NOMO-1 (cell line): ENCODE data around the gene NPW.
"Not testable (repeated sequence)": the region's sequence is repeated elsewhere in the genome, so short reads cannot be mapped to it uniquely, and the experiment has no call there.

Experiments
- DNase-seq, 2 experiments: peaks; one replicate each; lab custom pipeline; 2025; ENCODE audit not compliant: unreplicated experiment in 2 of 2; lab: John Stamatoyannopoulos, UW

Gene NPW

DNA sequence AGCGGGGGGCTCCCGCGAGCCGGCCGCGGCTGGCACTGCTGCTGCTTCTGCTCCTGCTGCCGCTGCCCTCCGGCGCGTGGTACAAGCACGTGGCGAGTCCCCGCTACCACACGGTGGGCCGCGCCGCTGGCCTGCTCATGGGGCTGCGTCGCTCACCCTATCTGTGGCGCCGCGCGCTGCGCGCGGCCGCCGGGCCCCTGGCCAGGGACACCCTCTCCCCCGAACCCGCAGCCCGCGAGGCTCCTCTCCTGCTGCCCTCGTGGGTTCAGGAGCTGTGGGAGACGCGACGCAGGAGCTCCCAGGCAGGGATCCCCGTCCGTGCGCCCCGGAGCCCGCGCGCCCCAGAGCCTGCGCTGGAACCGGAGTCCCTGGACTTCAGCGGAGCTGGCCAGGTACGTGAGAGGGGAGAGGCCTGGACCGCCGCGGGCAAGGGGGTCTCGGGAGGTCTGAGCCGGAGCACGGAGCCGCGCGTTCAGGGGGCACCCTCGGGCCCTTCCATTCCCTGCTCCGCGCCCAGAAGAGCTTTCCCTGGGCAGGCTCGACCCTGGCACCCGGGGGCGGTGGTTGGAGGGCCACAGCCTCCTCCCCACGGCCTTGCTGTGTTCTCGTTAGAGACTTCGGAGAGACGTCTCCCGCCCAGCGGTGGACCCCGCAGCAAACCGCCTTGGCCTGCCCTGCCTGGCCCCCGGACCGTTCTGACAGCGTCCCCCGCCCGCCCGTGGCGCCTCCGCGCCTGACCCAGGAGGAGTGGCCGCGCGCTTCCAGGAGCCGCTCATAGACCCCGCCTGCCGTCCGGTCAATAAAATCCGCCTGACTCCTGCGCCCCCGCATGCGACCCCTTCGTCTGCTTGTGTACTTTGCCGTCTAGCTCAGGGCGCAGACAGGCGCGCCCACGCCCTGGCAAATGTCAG is 591 bp downstream of the NPW start:
- DNase-seq = no peak

DNA sequence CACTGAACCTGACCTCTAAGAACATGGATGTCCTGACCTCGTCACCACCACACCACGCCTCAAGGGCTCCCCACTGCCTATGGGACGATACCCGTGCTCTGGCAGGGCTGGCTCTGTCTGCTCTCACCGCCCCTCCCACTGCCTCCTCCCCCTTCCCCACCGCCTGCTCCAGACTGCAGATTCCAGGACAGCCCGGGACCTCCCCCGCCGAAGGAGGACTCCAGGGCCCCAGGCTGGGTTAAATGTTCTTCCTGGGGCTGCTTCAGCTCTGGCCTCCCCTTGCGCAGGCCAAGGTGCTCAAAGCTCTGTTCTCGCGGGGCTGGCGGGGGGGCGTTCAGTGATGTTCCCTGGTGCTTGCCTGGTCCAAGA is 3.1 kb downstream of the NPW start:
- DNase-seq = no peak

DNA sequence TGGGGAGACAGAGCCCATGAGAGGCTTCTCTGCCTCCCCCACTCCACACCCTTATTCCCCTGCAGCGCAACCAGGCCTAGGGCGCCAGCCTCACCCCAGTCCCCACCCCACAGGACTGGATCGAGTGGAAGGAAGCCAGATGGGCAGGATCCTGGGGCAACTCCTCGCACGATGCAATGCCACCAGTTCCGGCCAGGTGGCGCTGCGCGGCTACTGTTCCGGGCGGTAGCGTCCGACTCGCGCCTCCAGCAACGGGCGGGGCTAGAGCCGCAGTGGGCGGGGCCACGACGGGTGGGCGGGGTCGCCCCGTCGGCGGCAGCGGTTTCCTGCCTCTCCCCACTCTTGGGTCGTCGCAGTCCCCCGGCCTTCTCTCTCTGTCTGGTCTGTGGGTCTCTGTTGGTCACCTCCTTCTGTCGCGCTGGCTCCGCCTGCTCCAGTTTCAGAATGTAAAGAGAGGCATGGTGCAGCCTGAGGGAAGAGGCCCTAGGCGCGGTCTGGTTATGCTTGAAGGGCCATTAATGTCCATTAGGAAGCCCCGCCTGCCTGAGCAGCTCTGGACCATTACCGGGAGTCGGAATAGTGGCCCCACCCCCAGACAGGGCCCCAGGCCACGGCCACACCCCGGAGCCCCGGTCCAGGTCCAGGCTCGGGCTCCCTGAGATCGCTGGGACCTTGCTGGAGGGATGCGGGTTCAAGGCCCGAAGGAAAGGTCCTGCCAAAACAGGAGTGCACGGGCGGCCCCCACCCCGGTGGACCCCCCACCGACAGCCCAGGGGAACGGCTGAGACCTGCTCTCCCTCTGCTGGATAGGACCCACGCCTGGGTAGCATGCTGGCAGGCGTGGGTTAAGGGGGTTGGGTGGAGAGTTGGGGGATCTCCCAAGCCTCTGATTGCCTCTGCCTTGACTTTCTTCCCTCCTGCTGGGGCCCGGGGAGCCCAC is 3.8 kb downstream of the NPW start:
- DNase-seq = peak; percentile 76 to 81

DNA sequence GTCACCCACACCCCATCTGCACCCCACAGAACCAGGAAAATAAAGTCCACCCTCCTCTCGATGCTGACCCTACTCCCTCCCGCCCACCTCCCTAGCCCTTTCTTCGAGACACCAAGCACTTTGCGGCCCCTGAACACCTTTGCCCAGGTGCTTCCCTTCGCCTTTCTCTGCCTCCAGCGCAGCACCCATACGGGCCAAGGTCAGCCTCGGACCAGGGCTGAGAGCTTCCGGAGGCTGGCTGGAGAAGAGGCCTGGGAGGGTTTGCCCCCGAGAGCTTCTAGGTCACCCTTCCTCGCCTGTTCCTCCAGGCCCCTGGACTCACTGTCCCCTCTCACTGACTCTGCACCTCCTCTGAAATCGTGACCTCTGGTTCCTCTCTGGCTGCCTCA is 4.4 kb downstream of the NPW start:
- no peak for DNase-seq

DNA sequence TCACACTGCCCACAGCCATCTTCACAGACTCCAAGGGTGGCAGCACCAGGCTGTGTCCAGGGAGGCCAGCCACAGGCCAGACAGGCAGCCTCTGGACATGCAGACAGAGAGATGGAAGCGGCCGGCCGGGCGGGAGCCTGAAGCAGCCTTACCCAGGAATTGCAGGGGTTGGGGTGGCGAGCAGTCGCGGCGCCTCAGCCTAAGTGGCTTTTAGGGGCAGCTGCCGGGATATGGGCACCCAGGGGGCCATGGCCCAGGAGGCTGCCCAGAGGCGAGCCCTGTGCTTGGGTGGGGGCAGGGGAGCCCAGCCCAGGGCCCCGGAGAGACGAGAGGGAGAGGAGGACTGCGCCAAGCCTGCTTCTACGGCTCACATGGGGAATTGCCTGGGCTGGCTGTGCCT is 5.7 kb downstream of the NPW start:
- no peak for DNase-seq

DNA sequence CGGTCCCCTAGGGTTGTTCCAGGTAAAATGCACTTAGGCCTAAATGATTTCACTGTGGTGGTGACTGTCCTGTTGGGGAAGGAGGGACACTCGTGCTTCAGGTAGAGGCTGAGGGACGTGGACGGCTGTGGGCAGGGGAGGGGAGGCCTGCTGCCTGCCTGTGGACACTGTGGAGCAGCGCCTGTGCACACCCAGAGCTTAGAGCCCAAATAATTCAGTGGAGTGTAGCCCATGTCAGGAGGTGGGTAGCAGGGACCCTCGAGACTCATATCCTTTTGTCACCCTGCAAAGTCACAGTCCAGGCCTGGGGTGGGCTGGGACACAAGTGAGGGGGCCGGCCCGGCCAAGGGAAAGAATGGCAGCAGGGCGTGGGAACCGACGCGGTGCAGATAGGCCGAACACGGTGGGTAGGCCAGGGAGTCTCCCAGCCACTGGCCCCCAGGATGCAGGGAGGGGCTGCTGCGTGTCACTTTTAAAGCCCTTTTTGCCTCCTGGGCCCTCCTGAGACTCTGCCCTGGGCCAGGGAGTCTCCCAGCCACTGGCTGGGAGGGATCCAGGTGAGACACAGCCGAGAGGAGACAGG is 6.4 kb downstream of the NPW start:
- no peak for DNase-seq

DNA sequence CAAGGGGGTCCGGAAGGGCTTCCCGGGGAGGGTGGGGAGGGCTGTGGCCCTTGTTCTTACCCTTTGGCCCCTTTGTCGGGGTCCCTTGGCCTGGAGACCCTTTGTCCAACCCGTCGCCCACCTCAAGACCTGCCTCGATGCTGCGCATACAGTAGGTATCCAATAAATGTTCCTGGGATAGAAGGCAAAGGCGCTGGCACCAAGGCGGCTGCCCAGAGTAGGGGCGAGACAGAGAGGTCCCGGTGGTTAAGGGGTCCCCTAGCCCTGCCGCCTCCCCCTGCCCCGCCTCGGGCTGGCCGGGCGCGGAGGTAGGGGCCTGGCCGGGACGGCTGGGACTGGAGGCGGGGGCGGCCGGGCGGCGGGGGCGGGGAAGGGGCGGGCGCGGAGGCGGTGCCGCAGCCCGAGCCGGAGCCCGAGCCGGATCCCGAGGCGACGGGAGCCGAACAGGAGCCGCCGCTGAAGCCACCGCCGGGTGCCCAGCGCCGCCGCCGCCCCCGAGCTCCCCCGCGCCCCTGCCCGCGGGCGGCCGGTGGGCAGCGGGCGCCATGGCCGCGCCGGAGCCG is 7.0 kb downstream of the NPW start, which contains the start of gene NHERF2:
Gene NHERF2 (plus strand): TSS at position 442 of the 563 bp plus-strand sequence. CDS start 104 bp downstream, at position 546.
- DNase-seq = no peak

DNA sequence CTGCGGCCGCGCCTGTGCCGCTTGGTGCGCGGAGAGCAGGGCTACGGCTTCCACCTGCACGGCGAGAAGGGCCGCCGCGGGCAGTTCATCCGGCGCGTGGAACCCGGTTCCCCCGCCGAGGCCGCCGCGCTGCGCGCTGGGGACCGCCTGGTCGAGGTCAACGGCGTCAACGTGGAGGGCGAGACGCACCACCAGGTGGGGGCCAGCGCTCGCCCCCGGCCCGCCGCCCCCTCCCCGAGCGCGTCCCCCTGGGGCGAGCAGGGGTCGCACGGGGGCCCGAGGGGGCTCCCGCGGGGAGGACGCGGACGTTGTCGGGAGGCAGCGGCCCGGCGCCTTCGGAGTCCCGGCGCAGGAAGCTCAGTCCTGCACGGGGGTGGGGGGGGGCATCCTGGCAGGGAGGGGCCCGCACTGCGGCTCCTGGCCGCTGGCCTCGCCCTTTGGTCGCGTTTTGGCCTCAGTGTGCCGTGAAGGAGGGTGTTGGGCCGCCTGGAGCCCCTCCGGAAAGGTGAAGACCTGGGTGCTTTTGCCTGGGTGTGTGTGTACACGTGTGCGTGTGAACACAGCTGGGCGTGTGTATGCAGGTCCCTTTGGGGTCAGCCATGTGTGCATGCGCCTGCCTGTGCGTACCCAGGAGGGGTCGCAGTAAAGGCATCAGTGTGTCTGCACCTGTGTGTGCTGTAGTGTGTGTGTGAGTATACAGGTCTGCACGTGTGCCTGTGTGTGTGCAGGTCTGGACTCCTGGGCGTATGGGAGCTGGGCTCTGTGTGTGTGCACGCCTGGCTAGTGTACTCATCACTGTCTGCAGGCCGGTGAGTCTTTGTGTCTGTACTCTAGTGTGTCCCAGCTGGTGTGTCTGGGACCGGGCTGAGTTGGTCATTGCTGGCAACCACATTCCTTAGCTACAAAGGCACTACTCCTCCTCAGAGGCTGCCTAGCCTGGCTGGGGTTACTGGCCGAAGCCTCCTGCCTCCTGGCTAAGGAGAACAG is 7.7 kb downstream of the NPW start:
- DNase-seq = peak in 1 of 2 experiments; percentile 10

DNA sequence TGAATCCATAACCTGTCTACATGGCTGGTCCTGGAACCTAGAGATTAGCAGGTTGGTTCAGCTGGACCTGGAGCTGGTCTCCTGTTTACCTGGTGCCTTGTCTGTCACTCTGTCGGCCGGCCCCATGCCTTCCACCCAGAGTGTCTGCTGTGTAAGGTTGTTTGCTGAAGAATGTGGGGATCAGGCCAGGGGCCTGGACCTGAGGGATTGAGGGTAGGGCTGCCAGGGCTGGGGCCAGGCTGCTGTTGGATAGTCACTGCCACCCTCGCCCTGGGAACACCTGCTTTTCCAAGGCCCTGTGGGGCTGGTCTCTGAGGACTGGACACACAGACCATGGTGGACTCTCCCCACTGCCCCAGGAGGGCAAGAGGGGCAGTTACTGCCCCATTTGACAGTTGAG is 8.6 kb downstream of the NPW start:
- DNase-seq = no peak

DNA sequence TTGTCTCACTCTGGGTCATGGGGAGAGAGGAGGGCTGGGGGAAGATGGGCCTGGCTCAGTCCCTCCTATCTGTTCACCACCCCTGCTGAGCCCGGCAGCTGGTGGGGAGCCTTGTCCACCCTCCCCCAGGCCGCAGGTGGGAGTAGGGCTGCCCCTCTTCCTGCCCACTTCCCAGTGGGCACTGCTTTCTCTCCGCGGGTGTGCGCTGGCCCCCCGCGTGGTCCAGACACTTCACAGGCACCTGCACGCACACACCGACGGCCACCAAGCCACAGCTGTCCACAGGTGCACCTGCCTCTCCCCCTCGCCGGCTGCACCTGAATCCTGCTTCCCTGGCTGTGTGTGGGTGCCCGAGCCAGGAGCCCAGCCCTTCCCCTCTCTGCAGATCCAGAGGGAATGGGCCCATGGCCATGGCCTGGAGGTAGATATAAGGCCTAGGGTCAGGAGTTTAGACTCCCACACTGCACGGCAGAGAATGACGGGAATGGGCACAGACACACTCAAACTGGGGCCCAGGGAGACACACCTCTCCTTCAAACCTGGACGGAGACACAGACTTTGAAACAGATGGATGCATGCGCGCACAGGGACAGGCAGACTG is 9.1 kb downstream of the NPW start:
- no peak for DNase-seq

DNA sequence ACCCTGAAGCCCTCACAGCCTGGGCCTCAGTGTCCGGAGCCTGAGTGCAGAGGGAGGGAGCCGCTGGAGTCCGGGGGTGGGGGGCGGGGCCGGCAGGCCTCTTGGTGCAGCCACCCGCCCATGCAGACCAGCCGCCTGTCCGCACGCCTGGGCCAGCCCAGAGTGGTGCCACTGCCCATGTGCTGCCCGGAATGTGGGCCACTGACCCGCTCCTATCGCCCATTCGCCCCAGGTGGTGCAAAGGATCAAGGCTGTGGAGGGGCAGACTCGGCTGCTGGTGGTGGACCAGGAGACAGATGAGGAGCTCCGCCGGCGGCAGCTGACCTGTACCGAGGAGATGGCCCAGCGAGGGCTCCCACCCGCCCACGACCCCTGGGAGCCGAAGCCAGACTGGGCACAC is 9.8 kb downstream of the NPW start:
- no peak for DNase-seq

DNA sequence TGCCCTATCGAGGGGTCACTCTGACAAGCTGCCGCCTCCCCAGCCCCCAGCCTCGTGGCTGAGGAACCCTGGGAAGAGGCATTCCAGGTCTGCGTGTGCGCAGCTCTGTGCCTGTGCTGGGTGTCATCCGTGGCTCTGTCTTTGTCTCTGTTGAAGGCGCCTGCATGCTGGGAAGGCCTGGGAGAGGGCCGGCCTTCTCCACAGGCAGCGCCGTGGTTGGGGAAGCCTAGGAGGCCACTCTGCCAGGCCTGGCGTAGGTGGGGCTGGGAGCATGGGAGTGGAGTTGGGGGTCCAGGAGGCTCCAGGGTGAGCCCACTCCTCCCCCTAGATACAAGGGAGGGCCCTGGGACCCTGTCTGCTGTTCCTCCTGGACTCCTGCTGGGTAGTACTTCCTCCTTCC is 10.5 kb downstream of the NPW start:
- no peak for DNase-seq

DNA sequence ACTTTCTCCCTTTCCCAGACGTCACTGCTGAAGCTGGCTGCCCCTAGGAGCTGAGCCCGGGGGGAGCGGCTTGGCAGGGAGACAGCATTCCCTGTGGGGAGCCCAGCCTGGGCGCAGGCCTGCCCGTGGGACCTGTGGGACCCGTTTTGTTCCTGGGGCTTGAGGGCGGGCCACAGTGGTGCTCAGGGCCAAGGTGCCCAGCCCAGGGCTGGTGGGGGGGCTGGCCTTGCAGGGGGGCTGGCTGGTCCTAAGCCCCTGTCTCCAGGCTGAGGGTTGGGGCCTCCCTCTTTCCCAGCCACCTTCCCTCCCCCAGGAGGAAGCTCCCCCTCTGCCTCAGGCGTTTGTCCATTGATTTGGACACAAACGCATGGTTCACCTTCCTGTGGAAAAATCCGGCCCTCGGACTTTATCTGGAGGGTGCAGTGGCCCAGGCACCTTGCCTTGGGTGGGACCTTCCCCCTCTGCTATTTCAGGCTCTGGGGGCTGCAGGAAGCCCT is 11.5 kb downstream of the NPW start:
- DNase-seq = no peak

DNA sequence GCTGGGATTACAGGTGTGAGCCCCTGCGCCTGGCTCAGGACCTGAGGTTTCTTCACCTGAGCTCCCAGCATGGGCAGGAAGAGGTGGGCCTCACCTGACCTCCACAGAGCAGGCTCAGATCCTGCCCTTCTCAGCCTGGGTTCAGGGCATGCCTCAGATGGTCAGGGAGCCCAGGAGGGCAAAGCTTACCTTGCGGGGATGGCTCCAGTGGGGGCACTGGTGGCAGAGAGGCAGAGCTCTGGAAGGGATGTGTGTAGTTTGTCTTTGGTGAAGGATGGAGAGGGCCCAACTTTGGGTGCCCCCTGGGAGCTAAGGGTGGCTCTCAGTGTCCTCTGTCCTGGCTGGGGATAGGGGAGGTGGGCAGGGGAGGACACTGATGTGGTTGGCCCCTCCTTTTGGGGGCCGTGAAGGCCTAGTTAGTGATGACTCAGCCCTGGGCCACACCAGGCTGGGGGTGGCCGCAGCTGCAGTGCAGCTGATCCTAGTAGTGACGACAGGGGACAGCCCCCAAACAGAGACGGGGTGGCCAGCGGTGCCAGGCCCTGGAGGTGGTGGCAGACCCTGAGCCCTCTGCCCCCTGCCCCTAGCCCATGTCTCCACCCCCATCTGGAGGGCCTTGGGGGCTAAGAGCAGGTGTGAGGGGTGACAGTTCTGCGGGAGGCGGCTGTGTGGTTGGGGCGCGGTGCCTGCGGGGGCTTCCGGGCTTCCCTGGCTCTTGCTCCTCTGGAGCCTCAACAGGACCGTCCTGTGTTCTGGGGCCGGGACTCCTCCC is 12.9 kb downstream of the NPW start:
- DNase-seq = no peak

DNA sequence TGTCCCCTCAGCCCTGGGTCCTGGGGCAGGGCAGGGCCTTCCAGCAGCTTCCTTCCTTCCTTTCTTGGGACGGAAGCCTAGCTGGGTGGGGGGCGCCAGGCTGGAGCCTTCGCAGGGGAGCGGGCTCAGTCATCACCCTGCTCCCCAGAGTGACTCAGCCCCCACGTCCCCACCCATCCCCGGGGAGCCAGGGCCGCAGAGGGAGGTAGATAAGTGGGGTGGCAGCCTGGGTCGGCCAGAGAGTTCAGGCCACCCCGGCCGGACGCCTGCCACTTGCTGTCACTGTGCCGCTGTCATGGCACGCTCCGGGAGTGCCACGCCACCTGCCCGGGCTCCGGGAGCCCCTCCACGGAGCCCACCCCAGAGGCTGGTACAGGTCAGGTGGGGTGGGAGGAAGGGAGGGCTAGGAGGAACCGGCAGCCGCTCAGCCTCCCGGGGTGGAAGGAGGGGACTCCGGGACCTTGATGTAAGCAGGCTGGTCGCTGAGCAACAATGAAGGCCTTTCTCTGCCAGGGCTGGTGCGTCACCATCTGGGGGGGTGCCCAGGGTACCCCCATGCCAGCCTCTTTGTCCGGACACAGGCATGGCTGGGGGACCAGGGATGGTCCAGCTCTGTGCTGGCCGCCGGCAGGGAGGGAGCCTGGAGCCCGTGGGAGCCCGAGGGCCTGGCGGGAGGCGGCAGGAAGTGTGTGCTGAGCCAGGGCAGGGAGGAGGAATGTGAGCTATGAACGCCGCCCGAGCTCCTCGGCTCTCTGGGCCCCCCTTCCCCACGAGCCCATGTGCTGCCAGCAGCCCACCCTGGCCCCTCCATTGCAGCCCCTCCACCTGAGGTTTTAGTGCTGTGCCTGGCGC is 13.7 kb downstream of the NPW start:
- DNase-seq = no peak

DNA sequence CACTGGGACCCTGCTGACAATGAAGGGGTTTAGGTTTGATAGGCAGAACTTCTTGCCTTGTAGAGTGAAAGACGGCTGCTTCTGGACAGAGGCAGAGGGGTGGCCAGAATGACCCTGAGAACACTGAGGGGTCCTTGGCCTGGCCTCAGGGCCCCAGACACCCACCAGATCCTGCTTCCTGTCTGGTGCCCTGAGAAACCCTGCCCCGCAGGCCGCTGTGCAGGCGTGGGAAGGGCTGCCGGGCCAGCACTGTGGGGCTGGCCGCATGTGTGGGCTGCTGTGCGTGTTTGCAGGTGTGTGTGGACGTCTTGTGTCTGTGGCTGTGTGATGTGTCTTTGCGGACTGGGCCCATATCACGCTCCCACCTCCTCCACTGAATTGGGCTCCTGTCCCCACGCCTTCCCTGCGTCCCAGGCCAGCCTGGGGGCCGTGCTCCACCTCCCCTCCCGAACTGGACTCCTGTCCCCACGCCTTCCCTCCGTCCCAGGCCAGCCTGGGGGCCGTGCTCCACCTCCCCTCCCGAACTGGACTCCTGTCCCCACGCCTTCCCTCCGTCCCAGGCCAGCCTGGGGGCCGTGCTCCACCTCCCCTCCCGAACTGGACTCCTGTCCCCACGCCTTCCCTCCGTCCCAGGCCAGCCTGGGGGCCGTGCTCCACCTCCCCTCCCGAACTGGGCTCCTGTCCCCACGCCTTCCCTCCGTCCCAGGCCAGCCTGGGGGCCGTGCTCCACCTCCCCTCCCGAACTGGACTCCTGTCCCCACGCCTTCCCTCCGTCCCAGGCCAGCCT is 14.5 kb downstream of the NPW start:
- DNase-seq = not testable (repeated sequence)
